Stimulated activated CD4-positive, alpha-beta T cell treated with anti-CD3 and anti-CD28 coated beads, Interleukin-1b, Interleukin-23, amount 100 ng/mL, for 4 hours (primary cell): ENCODE results near the gene SOX5.
"Not testable (repeated sequence)": the region's sequence is repeated elsewhere in the genome, so short reads cannot be mapped to it uniquely, and the experiment has no call there.

ENCODE experiments used
- DNase-seq, 2 donors: peaks; one replicate each; pipeline ENCODE4 v3.0.0-alpha.2; 2020; ENCODE audit warnings: low read depth in 2 of 2

Gene SOX5

GRCh38 chr12:23843958-23844357 is 105.5 kb downstream of the SOX5 start:
- DNase-seq: no peak

GRCh38 chr12:23834076-23834475 is 115.4 kb downstream of the SOX5 start:
- no peak for DNase-seq

GRCh38 chr12:23831739-23832138 is 117.7 kb downstream of the SOX5 start:
- DNase-seq: no peak

- no peak for DNase-seq
Observed at GRCh38 chr12:23830210-23830609, 119.3 kb downstream of the SOX5 start.

- DNase-seq: no peak
Observed at GRCh38 chr12:23827353-23827752, 122.1 kb downstream of the SOX5 start.

GRCh38 chr12:23825124-23825523 is 124.3 kb downstream of the SOX5 start:
- DNase-seq: not testable (repeated sequence)

- DNase-seq: no peak
Observed at GRCh38 chr12:23824358-23824757, 125.1 kb downstream of the SOX5 start.

GRCh38 chr12:23822883-23823282 is 126.6 kb downstream of the SOX5 start:
- not testable (repeated sequence) for DNase-seq

GRCh38 chr12:23817345-23817744 is 132.1 kb downstream of the SOX5 start:
- no peak for DNase-seq

- no peak for DNase-seq
Observed at GRCh38 chr12:23816394-23816851, 133.0 kb downstream of the SOX5 start.

GRCh38 chr12:23815810-23816209 is 133.7 kb downstream of the SOX5 start:
- DNase-seq: no peak

GRCh38 chr12:23813206-23813605 is 136.3 kb downstream of the SOX5 start:
- DNase-seq: no peak

- no peak for DNase-seq
Observed at GRCh38 chr12:23810329-23810902, 139.1 kb downstream of the SOX5 start.

- DNase-seq: no peak
Observed at GRCh38 chr12:23803540-23803939, 145.9 kb downstream of the SOX5 start.

- DNase-seq: no peak
Observed at GRCh38 chr12:23795494-23795893, 154.0 kb downstream of the SOX5 start.

- DNase-seq: no peak
Observed at GRCh38 chr12:23781118-23781517, 168.4 kb downstream of the SOX5 start.

- no peak for DNase-seq
Observed at GRCh38 chr12:23775208-23775607, 174.3 kb downstream of the SOX5 start.

GRCh38 chr12:23771240-23771949 is 178.1 kb downstream of the SOX5 start:
- no peak for DNase-seq

- no peak for DNase-seq
Observed at GRCh38 chr12:23770202-23770938, 179.1 kb downstream of the SOX5 start.

- DNase-seq: no peak
Observed at GRCh38 chr12:23767834-23768233, 181.6 kb downstream of the SOX5 start.

- no peak for DNase-seq
Observed at GRCh38 chr12:23763724-23764123, 185.7 kb downstream of the SOX5 start.

- DNase-seq: no peak
Observed at GRCh38 chr12:23760495-23760894, 189.0 kb downstream of the SOX5 start.

GRCh38 chr12:23758608-23759007 is 190.9 kb downstream of the SOX5 start:
- DNase-seq: no peak
